Stimulated activated CD4-positive, alpha-beta T cell treated with anti-CD3 and anti-CD28 coated beads, Interleukin-12 subunit alpha, Interleukin-12 subunit beta, amount 100 ng/mL, for 48 hours (primary cell): ENCODE data around the gene MAP4K2.
A peak's percentile ranks its signal among the peaks of the same experiment; 100 is the strongest.

Source experiments
- DNase-seq, 3 donors: peaks; one replicate each; pipeline ENCODE4 v3.0.0-alpha.2; 2020; ENCODE audit warnings: low read depth in 2 of 3, low spot score in 1 of 3

The MAP4K2 gene

GRCh38 chr11:64755681-64756361 is 47.2 kb downstream of the MAP4K2 start:
- DNase-seq: no peak

DNA sequence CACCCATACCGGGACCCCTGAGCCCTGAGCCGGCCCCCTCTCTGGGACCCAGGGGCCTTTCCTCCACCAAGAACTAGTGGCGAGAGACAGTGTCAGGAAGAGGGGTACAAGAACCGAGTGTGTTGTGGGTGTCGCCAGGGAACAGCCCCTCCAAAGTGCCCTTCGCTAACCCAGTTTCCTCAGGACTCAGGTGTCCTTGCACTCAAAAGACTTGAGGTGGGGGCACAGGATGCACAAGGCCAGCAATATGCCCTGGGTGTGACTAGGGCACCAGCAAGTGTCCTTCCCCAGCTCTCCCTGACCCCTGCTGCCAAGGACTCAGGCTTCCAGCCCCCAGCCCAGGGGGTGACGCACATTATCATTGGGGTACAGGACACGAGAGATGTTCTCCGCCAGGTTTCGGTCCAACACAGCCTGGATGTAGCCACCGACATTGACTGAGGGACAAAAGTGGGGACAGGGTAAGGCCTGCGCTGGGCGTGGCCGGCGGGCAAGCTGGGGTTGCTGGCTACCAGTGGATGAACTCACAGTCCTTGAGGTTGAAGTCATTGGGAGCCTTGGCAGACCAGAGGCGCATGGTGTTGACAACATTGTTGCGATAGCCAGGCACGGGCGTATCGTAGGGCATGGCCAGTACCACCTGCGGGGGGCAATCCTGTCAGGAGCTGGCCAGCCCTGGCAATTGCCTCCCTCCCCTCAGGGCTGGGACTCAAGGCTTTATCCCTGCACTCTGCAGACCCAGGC is 47.9 kb downstream of the MAP4K2 start:
- DNase-seq: no peak

- no peak for DNase-seq
Observed at GRCh38 chr11:64754124-64754918, 48.7 kb downstream of the MAP4K2 start.

- no peak for DNase-seq
Observed at GRCh38 chr11:64753380-64754123, 49.5 kb downstream of the MAP4K2 start.

GRCh38 chr11:64753019-64753379 is 50.0 kb downstream of the MAP4K2 start:
- DNase-seq: no peak

DNA sequence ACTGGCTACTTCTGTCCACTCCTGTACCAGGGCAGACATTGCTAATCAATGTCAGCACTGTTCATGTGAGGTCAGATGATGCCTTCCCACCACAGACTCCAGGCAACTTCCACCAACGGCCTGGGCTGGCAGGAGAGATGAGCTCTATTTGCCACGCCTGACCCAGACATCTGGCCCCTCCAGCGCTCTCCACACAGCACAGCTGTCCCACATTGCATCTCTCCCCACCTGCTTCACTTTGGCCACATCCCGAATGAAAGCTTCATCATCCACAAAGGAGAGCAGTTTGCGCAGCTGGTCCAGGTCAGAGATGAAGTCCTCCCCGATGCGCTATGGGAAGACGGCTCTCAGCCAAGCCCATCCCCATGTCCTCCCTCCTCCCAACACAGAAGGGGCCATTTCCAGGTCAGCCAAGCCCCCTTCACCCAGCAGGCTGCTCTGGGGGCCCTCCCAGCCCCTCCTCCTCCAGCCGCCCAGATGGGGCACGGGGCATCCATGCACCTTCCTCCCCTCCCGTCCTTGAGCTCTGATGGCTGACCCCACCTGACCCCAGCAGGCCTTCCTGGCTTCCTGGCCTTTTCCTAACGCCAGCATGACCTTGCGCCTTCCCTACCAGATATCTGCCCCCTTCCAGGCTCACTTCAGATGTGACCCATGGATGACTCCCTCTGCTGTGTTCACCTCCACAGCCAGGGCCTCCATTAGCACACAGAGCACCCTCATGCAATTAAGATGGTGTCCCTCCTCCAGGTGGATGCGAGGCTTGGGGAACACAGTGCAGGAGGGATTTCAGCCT is 50.6 kb downstream of the MAP4K2 start:
- DNase-seq: no peak

DNA sequence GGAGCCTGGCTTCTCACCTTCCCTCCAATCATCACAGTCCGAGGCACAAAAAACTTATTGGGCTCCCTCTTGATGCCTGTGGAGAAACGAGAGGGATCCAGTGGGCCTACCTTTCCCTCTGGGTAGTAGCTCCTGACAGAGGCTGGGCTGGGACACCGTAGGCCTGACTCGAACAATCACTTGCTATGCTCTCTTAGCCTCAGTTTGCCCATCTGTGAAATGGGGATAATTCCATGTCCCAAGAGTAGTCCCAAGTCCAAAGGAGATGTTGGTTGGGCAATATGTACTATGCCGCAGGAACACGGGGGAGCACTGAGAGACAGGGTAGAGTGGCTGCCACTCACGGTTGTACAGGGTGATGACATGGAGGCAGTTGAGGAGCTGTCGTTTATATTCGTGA is 51.4 kb downstream of the MAP4K2 start:
- DNase-seq: no peak

DNA sequence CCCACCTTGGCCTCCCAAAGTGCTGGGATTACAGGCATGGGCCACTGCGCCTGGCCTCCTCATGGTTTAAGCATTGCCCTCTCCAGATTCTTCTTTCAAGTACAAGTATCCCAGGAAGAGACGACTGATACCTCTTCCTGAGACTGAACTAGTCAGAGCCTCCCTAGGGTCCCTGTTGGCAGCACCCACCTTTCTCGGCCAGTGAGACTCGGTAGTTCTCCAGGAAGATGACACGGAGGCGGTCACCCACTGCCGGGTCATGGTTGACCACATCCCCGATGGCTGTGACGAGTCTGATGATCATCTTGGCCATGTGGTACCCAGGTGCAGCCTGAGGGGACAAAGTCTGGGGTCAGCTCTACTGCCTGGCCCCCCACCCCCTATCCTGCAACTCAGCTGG is 51.9 kb downstream of the MAP4K2 start:
- no peak for DNase-seq

DNA sequence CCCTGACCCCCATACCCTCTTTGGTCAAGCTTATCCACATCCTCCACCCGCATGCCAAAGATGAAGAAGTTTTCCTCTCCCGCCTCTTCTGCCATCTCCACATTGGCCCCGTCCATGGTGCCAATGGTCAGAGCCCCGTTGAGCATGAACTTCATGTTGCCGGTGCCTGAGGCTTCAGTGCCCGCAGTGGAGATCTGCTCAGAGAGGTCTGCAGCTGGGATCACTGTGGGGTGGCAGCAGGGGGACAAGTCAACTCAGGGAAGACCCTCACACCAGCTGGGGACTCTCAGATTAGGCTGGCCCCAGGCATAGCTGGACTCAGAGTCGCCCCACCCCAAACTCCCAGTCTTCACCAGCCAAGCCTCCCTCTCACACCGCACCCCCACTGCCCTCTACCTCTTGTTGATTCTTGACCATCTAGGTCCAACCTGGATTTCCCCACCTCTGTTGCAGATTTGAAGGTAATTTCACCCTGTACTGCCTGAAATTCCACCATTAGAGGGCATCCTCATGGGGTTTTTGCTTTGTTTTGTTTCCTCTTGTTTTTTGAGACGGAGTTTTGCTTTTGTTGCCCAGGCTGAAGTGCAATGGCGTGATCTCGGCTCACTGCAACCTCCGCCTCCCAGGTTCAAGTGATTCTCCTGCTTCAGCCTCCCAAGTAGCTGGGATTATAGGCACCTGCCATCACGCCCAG is 52.5 kb downstream of the MAP4K2 start:
- no peak for DNase-seq

DNA sequence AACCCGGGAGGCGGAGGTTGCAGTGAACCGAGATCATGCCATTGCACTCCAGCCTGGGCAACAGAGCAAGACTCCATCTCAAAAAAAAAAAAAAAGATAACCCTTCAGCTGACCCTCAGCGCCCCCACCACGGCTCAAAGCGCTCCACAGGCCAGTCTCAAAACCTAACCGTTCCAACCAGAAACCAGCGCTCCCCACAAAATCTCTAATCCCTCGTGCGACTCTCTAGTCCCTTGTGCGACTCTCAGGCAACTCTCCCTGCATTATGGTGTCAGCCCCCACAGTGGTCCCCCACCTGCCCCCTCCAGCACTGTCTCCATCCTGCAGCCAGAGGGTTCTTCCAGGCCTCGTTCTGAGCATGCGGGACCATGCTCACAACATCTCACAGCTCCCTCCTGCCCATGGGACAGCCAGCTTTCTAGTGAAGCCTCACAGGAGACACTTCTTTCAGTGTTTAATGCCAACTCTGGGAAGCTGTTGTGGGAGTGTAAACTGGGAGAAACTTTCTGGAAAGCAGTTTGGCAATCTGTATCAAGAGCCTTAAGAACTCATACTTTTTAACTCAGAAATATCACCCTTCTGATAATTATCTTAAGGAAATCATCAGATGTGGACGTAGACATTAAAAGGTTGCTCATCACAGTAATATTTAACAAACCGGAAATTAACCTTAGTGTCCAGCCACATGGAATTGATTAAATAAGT is 54.9 kb downstream of the MAP4K2 start:
- DNase-seq: no peak

DNA sequence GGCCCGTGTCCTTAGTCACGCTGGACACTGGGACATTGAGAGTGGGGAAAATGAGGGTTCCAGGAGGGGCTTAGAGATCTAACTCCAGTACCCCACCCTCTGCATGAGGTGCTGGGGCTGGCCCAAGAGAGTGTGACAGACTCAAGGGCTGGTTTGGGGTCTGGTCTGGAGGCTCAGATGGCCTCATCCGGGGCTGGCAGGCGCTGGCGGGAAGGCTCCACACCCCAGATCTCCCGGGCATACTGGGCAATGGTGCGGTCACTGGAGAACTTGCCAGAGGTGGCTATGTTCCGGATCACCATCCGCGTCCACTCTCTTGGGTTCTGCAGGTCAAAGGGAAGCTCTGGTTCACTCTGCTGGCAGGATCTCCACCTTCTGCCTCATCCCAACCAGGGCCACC is 56.5 kb downstream of the MAP4K2 start:
- DNase-seq: no peak

DNA sequence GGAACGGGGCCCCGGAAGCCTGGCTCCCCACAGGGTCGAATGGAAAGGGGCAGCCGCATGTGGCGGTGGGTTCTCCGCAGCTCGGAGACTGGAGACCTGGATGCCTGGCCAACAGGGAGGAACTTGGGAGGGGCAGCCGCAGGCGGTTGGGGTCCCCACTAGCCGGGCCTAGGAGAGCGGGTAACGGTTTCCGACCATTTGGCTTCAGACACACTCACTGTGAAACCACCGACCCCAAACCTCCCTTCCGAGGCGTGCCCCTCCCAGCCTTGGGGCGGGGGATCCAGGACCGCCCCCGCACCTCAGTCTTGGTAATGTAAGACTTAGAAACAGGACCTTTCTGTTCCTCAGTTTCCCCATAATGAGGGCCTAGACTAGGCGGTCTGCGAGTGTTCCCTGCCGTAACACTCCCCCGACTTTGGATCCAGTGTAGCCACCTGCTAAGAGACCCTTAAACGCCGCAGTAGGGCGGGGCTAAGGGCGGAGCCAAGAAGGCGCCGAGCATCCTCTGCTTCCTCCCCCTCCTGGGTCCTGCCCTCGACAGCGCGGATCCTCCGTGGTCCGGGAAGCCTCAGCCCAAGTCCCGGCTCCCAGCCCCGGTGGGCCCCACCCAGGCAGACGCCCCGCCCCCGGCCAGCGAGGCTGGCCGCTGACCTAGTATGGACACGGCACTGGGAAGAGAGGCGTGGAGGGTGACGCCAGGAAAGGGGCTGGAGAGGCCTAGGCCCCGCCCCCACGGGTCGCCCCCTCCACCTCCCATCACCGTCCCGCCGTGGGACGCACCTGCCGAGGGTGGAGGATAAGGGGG is 57.3 kb downstream of the MAP4K2 start:
- DNase-seq: no peak

- DNase-seq: no peak
Observed at GRCh38 chr11:64745189-64745520, 57.9 kb downstream of the MAP4K2 start.

- no peak for DNase-seq
Observed at GRCh38 chr11:64744544-64745188, 58.3 kb downstream of the MAP4K2 start.

DNA sequence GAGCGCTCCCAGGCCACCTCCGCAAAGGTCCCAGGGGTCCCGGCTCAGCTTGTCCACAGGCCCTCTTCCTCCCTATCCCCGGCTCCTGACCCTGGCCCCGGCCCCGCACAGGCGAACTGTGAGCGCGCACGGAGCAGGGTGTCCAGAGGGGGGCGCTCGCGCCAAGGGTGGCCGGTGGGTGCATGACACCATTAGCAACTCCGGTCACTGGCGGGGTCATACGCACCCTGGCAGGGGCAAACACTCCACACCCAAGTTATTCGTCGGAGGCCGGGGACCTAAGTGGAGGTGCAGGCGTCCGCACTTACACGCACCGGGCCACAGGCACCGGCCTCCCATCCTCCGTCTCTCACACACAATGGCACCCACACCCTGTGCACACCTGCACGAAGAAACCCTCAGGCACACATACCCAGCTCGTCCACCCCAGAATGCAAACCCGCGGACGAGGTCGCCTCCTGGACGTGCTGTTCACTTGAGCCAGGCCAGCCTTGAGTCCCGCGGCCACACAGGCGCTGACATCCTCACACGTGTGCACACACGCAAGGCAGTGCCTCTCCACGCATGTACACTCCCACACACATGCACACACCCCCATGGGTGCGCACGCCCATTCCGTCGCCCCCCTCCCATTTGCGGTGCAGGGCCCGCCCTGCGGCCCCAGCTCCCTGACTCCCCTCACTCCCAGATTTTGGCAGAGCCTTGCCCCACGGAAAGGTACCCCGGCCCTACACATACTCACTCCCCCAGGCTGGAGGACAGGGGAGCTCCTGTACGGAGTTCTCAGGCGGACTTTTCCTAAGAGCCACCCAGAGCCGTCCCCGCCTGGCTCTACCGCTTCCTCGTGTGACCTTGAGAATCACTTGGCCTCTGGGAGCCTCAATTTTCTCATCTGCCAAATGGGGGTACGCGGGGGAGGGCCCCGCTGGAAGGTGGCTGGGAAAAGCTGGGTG is 59.1 kb downstream of the MAP4K2 start, which contains the start of gene RASGRP2:
RASGRP2 (minus strand) TSS at position 552 of the 953 bp plus-strand sequence. CDS start 1,276 bp downstream, outside the sequence.
- peak; percentile 48 to 82 (median 65) for DNase-seq

- peak in 2 of 3 donors; percentile 68 to 74 for DNase-seq
Observed at GRCh38 chr11:64742889-64743590, 60.0 kb downstream of the MAP4K2 start.
